Measurements from ENCODE around the gene MTMR6.

DNA sequence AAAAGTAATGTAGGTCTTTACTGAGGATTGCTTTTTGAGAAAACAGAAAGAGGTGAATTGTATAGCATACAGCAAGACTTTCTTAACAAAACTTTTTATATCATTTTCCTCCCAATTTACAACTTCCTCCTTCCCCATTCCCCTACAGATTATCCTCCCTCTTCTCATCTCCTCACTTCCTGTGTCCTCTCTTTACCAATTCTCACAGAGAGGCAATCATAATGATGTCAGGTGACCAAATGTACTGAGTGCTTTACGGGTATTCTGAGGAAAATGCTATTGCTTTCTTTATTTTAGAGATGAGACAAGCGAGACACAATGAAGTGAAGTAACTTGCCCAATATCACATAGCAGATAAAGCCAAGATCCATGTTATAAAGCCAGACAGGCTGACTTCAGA lies 1.7 kb upstream of the MTMR6 start:
- TF ChIP-seq, protein P1, sequence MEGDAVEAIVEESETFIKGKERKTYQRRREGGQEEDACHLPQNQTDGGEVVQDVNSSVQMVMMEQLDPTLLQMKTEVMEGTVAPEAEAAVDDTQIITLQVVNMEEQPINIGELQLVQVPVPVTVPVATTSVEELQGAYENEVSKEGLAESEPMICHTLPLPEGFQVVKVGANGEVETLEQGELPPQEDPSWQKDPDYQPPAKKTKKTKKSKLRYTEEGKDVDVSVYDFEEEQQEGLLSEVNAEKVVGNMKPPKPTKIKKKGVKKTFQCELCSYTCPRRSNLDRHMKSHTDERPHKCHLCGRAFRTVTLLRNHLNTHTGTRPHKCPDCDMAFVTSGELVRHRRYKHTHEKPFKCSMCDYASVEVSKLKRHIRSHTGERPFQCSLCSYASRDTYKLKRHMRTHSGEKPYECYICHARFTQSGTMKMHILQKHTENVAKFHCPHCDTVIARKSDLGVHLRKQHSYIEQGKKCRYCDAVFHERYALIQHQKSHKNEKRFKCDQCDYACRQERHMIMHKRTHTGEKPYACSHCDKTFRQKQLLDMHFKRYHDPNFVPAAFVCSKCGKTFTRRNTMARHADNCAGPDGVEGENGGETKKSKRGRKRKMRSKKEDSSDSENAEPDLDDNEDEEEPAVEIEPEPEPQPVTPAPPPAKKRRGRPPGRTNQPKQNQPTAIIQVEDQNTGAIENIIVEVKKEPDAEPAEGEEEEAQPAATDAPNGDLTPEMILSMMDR (IDR thresholded peaks at IDR 0.05), result no peak
- no peak for TF ChIP-seq POLR2A (IDR thresholded peaks at IDR 0.05)
